Lung (tissue), 12 donors: ENCODE measurements around the gene NTRK2. TPM values are rescaled to one million over a fixed set of nuclear protein-coding genes. Genes with fewer than 3 reads are reported as not detected.
A peak's percentile ranks its signal among the peaks of the same experiment; 100 is the strongest.

Experiments used
- ATAC-seq: fragments of 200-7000 bp; cut with Tn5 transposase; one replicate; pipeline ENCODE4 v1.9.1; 2020; ENCODE audit warnings: moderate number of reproducible peaks; ENCODE audit not compliant: insufficient read depth, low FRiP score
- DNase-seq, 3 donors: peaks; one replicate each; pipeline ENCODE4 v3.0.0-alpha.2; 2013 to 2017
- H3K27ac ChIP-seq, 2 donors: one replicate each; pipeline ENCODE4 v1.5.1; 2013; ENCODE audit warnings: mild to moderate bottlenecking in 2 of 2, moderate library complexity in 2 of 2, control low read depth in 1 of 2, inconsistent platforms in 1 of 2, low read depth in 1 of 2, low read length in 1 of 2
- H3K27me3 ChIP-seq, 3 donors: one replicate each; pipeline ENCODE4 v1.5.1; 2013; ENCODE audit warnings: low read length in 2 of 3; ENCODE audit not compliant: control insufficient read depth in 3 of 3, insufficient read depth in 3 of 3
- H3K36me3 ChIP-seq, 4 donors: one replicate each; pipeline ENCODE4 v1.5.1; 2013; ENCODE audit warnings: low read length in 4 of 4, mild to moderate bottlenecking in 1 of 4, moderate library complexity in 1 of 4; ENCODE audit not compliant: control insufficient read depth in 4 of 4, insufficient read depth in 4 of 4
- H3K4me1 ChIP-seq, 5 donors: one replicate each; pipeline ENCODE4 v1.5.1; 2013; ENCODE audit warnings: low read length in 5 of 5, mild to moderate bottlenecking in 2 of 5, moderate library complexity in 1 of 5; ENCODE audit not compliant: control insufficient read depth in 5 of 5, insufficient read depth in 5 of 5
- H3K4me3 ChIP-seq: one replicate; pipeline ENCODE4 v1.5.1; 2013; ENCODE audit warnings: mild to moderate bottlenecking, control low read depth, moderate library complexity
- H3K9ac ChIP-seq, 2 donors: one replicate each; pipeline ENCODE4 v1.5.1; 2013; ENCODE audit warnings: low read length in 2 of 2, control low read depth in 1 of 2; ENCODE audit not compliant: insufficient read depth in 1 of 2
- H3K9me3 ChIP-seq, 4 donors: one replicate each; pipeline ENCODE4 v1.5.1; 2013; ENCODE audit warnings: low read length in 3 of 4, mild to moderate bottlenecking in 1 of 4, moderate library complexity in 1 of 4; ENCODE audit not compliant: control insufficient read depth in 4 of 4, insufficient read depth in 3 of 4
- WGBS, 2 donors: extraction: QIAGEN DNeasy Blood & Tissue Kit; methylation state at CpG; one replicate each; pipeline ENCODE4 v1.1.7; 2013; 5-methylcytosine and 5-hydroxymethylcytosine counted together
- polyA plus RNA-seq, 2 donors: library from polyadenylated mRNA; stranded (reverse); fragments of 200-250 nt; gene quantifications; one replicate each; pipeline ENCODE4 v1.2.1, GENCODE V29; 2013
- total RNA-seq, 2 donors: library from RNA; depleted of rRNA in 1 of 2; stranded (reverse); fragments of >200 nt in 1 of 2; gene quantifications; one replicate each; pipeline ENCODE4 v1.2.1, GENCODE V29; 2014 to 2021
- TF ChIP-seq, protein P1 (sequence below): IDR thresholded peaks from 2 replicates; pipeline ENCODE4 v1.5.1; 2012; ENCODE audit warnings: mild to moderate bottlenecking; ENCODE audit errors: control extremely low read depth, extremely low read depth
- donor health status: control.
- donor health status: control.
- donor health status: Bipolar disorder and iron deficiency.
- donor health status: healthy.
- donor health status: DM: yes; HTN: yes; CAD: no.

NTRK2 gene
- total and polyA plus RNA-seq, 4 donors = 0.33 to 14.4 (median 3.3) TPM

- H3K27me3 ChIP-seq = peaks cover 0 to 7% (median 3%) of the 10 kb centered on the region in 3 donors
- WGBS, 2 donors = 60 to 67% methylated on average over 1 of the region's 1 CpG
- no peaks in the 10 kb centered on the region for H3K9me3 ChIP-seq
- TF ChIP-seq, protein P1, sequence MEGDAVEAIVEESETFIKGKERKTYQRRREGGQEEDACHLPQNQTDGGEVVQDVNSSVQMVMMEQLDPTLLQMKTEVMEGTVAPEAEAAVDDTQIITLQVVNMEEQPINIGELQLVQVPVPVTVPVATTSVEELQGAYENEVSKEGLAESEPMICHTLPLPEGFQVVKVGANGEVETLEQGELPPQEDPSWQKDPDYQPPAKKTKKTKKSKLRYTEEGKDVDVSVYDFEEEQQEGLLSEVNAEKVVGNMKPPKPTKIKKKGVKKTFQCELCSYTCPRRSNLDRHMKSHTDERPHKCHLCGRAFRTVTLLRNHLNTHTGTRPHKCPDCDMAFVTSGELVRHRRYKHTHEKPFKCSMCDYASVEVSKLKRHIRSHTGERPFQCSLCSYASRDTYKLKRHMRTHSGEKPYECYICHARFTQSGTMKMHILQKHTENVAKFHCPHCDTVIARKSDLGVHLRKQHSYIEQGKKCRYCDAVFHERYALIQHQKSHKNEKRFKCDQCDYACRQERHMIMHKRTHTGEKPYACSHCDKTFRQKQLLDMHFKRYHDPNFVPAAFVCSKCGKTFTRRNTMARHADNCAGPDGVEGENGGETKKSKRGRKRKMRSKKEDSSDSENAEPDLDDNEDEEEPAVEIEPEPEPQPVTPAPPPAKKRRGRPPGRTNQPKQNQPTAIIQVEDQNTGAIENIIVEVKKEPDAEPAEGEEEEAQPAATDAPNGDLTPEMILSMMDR = no peak
- DNase-seq (peak in 2 of 3 donors; percentile 11 to 52), ATAC-seq (no peak)
- no peak overlapping the region for H3K4me3 ChIP-seq
- no peak overlapping the region for H3K9ac ChIP-seq
- no peak overlapping the region for H3K27ac ChIP-seq
- H3K4me1 ChIP-seq = peaks cover 0 to 3% (median 0%) of the 10 kb centered on the region in 5 donors
- no peaks in the 10 kb centered on the region for H3K36me3 ChIP-seq
These were observed 151.9 kb downstream of the NTRK2 start for GRCh38 chr9:84821431-84821830.

DNA sequence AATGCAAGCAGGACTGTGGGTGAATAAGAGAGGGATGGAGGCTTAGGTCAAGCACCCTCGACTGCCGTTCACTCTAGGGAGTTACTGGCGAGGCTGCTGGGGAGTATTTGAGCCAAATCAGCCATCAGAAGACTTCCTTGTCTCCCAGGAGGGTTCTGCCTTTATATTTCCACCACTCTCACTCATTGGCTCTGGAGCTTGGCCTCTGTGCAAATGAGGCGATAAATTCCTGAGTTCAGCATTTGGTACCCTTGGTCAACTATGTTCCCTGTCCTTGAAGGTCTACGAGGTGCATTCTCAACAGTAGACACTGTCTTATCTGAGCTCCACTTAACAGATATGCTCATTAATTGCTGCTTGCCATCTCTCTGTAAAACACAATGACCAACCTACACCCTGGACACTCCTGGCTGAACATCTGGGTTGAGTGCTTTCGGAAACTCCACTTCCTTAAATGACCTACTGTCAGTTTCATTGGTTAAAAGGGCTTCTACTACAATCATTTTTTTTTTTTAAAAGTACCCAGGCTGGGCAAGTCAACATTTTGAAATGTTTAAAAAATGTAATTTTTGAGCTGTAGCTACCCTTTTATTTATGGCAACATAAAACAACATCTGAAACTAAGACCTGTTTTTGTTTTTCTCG lies 153.2 kb downstream of the NTRK2 start:
- Histone ChIP-seq H3K36me3 (no peaks in the 10 kb centered on the region), H3K9me3 (no peaks in the 10 kb centered on the region), H3K9ac (no peak overlapping the region), H3K4me3 (no peak overlapping the region), H3K4me1 (peaks cover 0 to 3% (median 0%) of the 10 kb centered on the region in 5 donors), H3K27me3 (peaks cover 0 to 10% (median 7%) of the 10 kb centered on the region in 3 donors), H3K27ac (no peak overlapping the region)
- ATAC-seq (no peak), DNase-seq (no peak)
- TF ChIP-seq, protein P1 = no peak
- 74 to 79% methylated on average over 7 of the region's 7 CpGs for WGBS, 2 donors

- no peak overlapping the region for H3K4me3 ChIP-seq
- no peaks in the 10 kb centered on the region for H3K36me3 ChIP-seq
- H3K27ac ChIP-seq = no peak overlapping the region
- TF ChIP-seq, protein P1 = no peak
- H3K9me3 ChIP-seq = no peaks in the 10 kb centered on the region
- 63 to 71% methylated on average over 8 of the region's 8 CpGs for WGBS, 2 donors
- peaks cover 0 to 10% (median 7%) of the 10 kb centered on the region in 3 donors for H3K27me3 ChIP-seq
- peaks cover 0 to 3% (median 0%) of the 10 kb centered on the region in 5 donors for H3K4me1 ChIP-seq
- ATAC-seq (no peak), DNase-seq (no peak)
- no peak overlapping the region for H3K9ac ChIP-seq
These were observed 154.1 kb downstream of the NTRK2 start for GRCh38 chr9:84823421-84824271.
